ENCODE results near the gene RRAS2.

DNA sequence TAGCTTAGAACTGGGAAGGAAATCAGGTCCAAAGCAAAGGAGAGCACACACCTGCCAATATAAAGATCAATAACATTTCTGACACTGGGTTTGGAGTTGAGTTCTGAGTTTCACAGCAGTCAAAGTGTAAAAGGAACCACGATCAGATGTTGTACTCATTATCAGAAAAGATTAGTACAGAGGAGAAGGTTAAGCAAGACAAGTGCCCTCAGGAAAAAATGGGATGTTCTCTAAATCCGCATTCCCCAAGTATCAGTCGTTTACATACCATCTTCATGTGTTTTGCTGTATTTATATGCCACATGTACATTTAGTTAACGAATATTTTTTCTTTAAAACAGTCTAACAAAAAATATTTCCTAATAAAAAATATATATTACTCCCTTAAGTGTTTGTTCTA is 23.0 kb upstream of the RRAS2 start:
- TF ChIP-seq, protein P1, sequence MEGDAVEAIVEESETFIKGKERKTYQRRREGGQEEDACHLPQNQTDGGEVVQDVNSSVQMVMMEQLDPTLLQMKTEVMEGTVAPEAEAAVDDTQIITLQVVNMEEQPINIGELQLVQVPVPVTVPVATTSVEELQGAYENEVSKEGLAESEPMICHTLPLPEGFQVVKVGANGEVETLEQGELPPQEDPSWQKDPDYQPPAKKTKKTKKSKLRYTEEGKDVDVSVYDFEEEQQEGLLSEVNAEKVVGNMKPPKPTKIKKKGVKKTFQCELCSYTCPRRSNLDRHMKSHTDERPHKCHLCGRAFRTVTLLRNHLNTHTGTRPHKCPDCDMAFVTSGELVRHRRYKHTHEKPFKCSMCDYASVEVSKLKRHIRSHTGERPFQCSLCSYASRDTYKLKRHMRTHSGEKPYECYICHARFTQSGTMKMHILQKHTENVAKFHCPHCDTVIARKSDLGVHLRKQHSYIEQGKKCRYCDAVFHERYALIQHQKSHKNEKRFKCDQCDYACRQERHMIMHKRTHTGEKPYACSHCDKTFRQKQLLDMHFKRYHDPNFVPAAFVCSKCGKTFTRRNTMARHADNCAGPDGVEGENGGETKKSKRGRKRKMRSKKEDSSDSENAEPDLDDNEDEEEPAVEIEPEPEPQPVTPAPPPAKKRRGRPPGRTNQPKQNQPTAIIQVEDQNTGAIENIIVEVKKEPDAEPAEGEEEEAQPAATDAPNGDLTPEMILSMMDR (IDR thresholded peaks at IDR 0.05) = no peak
- no peak for TF ChIP-seq POLR2A (IDR thresholded peaks at IDR 0.05)

Measured in Peyer's patch (tissue), 4 donors.